ENCODE measurements around the gene BANP.

DNA sequence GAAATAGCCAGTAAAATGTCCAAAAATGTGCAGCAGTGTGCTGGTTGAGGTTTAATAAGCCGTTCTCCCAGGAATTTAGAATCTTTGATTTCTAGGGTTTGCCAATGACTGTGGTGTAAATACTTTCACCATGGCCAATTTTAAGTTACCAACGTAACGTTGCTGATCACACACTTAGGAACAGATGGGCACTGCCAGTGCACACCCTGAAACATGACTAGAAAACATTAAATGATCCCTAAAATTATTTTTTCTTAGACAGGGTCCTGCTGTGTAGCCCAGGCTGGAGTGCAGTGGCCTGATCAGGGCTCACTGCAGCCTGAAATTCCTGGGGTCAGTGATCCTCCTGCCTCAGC, 18.1 kb upstream of the BANP start:
- TF ChIP-seq, protein P1, sequence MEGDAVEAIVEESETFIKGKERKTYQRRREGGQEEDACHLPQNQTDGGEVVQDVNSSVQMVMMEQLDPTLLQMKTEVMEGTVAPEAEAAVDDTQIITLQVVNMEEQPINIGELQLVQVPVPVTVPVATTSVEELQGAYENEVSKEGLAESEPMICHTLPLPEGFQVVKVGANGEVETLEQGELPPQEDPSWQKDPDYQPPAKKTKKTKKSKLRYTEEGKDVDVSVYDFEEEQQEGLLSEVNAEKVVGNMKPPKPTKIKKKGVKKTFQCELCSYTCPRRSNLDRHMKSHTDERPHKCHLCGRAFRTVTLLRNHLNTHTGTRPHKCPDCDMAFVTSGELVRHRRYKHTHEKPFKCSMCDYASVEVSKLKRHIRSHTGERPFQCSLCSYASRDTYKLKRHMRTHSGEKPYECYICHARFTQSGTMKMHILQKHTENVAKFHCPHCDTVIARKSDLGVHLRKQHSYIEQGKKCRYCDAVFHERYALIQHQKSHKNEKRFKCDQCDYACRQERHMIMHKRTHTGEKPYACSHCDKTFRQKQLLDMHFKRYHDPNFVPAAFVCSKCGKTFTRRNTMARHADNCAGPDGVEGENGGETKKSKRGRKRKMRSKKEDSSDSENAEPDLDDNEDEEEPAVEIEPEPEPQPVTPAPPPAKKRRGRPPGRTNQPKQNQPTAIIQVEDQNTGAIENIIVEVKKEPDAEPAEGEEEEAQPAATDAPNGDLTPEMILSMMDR (IDR thresholded peaks at IDR 0.05) = no peak
- no peak for TF ChIP-seq POLR2A (IDR thresholded peaks at IDR 0.05)

All from heart left ventricle (tissue), 13 donors.